Measurements from ENCODE around the gene MARCKS.

DNA sequence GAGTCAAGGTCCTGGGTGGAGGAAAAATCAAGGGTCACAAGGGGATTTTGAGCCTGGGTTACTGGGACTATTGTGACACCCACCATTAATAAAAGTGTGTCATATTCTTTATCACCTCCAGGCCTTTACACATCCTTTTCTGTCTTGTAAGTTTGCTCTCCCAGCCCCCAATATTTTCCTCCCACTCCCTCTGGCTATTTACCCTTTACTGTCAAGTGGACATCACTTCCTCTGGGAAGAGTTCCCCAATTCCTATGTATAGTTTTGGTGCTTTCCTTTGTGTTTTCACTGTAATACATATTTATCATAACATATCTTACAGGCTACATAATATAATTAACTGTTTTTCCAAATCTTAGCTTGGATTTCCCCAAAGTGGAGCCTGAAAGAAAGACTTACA is 36.3 kb downstream of the MARCKS start:
- TF ChIP-seq, protein P1, sequence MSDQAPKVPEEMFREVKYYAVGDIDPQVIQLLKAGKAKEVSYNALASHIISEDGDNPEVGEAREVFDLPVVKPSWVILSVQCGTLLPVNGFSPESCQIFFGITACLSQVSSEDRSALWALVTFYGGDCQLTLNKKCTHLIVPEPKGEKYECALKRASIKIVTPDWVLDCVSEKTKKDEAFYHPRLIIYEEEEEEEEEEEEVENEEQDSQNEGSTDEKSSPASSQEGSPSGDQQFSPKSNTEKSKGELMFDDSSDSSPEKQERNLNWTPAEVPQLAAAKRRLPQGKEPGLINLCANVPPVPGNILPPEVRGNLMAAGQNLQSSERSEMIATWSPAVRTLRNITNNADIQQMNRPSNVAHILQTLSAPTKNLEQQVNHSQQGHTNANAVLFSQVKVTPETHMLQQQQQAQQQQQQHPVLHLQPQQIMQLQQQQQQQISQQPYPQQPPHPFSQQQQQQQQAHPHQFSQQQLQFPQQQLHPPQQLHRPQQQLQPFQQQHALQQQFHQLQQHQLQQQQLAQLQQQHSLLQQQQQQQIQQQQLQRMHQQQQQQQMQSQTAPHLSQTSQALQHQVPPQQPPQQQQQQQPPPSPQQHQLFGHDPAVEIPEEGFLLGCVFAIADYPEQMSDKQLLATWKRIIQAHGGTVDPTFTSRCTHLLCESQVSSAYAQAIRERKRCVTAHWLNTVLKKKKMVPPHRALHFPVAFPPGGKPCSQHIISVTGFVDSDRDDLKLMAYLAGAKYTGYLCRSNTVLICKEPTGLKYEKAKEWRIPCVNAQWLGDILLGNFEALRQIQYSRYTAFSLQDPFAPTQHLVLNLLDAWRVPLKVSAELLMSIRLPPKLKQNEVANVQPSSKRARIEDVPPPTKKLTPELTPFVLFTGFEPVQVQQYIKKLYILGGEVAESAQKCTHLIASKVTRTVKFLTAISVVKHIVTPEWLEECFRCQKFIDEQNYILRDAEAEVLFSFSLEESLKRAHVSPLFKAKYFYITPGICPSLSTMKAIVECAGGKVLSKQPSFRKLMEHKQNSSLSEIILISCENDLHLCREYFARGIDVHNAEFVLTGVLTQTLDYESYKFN (CRISPR knock-in tag; conservative IDR thresholded peaks at IDR 0.05), result no peak
- TF ChIP-seq ZNF772 (CRISPR knock-in tag; IDR thresholded peaks at IDR 0.05) (no peak), ZNF781 (CRISPR knock-in tag; IDR thresholded peaks at IDR 0.05; ENCODE audit: borderline replicate concordance, not compliant biosample characterization) (no peak)
